MCF 10A (cell line): ENCODE measurements around the gene UBE2Q1. TPM values are rescaled to one million over a fixed set of nuclear protein-coding genes. Genes with fewer than 3 reads are reported as not detected.

Source experiments
- BruUV-seq: library from RNA; stranded (reverse); fragments of 400-500 nt; replicated peaks from 2 replicates; lab custom pipeline; 2021; lab: Mats Ljungman, UMichigan
- CTCF ChIA-PET: fragments of 300-600 bp; sonication (Branson Sonifier 250); formaldehyde crosslinking; extraction: SDS; loops from one replicate; lab custom pipeline; 2021; ENCODE audit warnings: antibody characterized with exemption, inconsistent platforms; lab: Yijun Ruan, JAX
- POLR2A ChIA-PET: fragments of 300-600, 350-650 bp; sonication (Branson Sonifier 250); formaldehyde crosslinking; extraction: SDS; loops from one replicate; lab custom pipeline; 2020; ENCODE audit warnings: antibody characterized with exemption, inconsistent platforms; lab: Yijun Ruan, JAX
- DNase-seq: peaks from one replicate; pipeline ENCODE4 v3.0.0-alpha.2; 2018; ENCODE audit not compliant: unreplicated experiment
- H3K27ac Mint-ChIP-seq: one replicate; pipeline ENCODE4 v1.8.0; 2022; ENCODE audit warnings: mild to moderate bottlenecking, low read depth, mixed read lengths; ENCODE audit not compliant: unreplicated experiment
- H3K27me3 Mint-ChIP-seq: one replicate; pipeline ENCODE4 v1.8.0; 2022; ENCODE audit warnings: mixed read lengths; ENCODE audit not compliant: insufficient read depth, unreplicated experiment
- H3K36me3 Mint-ChIP-seq: one replicate; pipeline ENCODE4 v1.8.0; 2022; ENCODE audit warnings: mild to moderate bottlenecking, moderate library complexity, mixed read lengths; ENCODE audit not compliant: insufficient read depth, unreplicated experiment
- H3K4me1 Mint-ChIP-seq: one replicate; pipeline ENCODE4 v1.8.0; 2022; ENCODE audit warnings: mixed read lengths; ENCODE audit not compliant: insufficient read depth, unreplicated experiment
- H3K4me3 Mint-ChIP-seq: one replicate; pipeline ENCODE4 v1.8.0; 2022; ENCODE audit warnings: mild to moderate bottlenecking, moderate library complexity, mixed read lengths; ENCODE audit not compliant: unreplicated experiment
- H3K9me3 Mint-ChIP-seq: one replicate; pipeline ENCODE4 v1.8.0; 2022; ENCODE audit warnings: mixed read lengths; ENCODE audit not compliant: unreplicated experiment
- CTCF ChIP-seq: fragments of 200-600 bp; IDR thresholded peaks from one replicate; pipeline ENCODE4 v1.8.0; 2022; ENCODE audit warnings: antibody characterized with exemption, mild to moderate bottlenecking; ENCODE audit not compliant: unreplicated experiment
- intact Hi-C: fragments of 100-400 bp; cut with micrococcal nuclease; formaldehyde crosslinking; loops from 2 replicates; pipeline ENCODE4 v1.14.1; 2022
- total RNA-seq: library from RNA; stranded (reverse); gene quantifications from 2 replicates; pipeline ENCODE4 v1.2.3, GENCODE V29; 2022

UBE2Q1 gene
- total RNA-seq, 1 experiment from 2014 or later: 111 TPM

- Mint-ChIP-seq H3K4me1 (no peaks in the 10 kb centered on the region), H3K36me3 (no peaks in the 10 kb centered on the region), H3K27ac (no peak overlapping the region), H3K4me3 (no peak overlapping the region), H3K9me3 (no peaks in the 10 kb centered on the region), H3K27me3 (peaks cover 58% of the 10 kb centered on the region)
- DNase-seq: no peak
- ChIA-PET CTCF (interaction anchor here (1.6 to 2.4 kb wide), 2 partner anchors 11 to 32 kb away, joined by 4 to 7 read pairs; no protein-coding TSS in a partner anchor), POLR2A (interaction anchor here (0.6 to 2.1 kb wide), 5 partner anchors 18 to 718 kb away, joined by 3 to 6 read pairs (median 5); no protein-coding TSS in a partner anchor)
- no peak for TF ChIP-seq CTCF
- intact Hi-C loops: no loop called here
- BruUV-seq: no TSS peak
These were observed 56.9 kb downstream of the UBE2Q1 start for GRCh38 chr1:154501423-154502065.

- DNase-seq: no peak
- Mint-ChIP-seq H3K9me3 (no peaks in the 10 kb centered on the region), H3K4me1 (no peaks in the 10 kb centered on the region), H3K4me3 (no peak overlapping the region), H3K36me3 (no peaks in the 10 kb centered on the region), H3K27ac (no peak overlapping the region), H3K27me3 (peaks cover 52% of the 10 kb centered on the region)
- ChIA-PET CTCF (interaction anchor here (0.6 to 2.4 kb wide), 5 partner anchors 10 to 741 kb away, joined by 3 to 7 read pairs (median 4); no protein-coding TSS in a partner anchor), POLR2A (interaction anchor here (0.6 to 2.1 kb wide), 4 partner anchors 15 to 773 kb away, joined by 3 to 5 read pairs (median 4); partner anchors contain the start of gene INTS3)
- no peak for TF ChIP-seq CTCF
- BruUV-seq: no TSS peak
- intact Hi-C loops: no loop called here
These were observed 57.9 kb downstream of the UBE2Q1 start for GRCh38 chr1:154500533-154500932.

DNA sequence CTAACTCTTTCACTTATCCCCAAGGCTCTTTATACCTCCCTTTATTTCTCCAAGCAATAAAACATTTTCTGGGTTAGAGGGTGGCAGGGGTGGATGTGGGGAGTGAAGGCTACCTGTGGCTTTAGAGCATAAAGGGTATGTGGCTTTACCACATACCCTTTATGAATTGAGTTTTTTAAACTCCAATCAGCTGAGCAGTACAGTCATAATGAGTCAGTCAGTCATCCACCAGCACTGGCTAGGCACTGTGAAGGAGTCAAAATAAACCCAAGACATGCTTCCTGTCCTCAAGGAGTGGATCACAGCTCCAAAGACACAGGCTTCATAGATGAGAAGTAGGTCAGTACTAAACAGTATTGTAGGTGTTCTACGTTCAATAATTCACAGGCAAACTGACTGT, 59.0 kb downstream of the UBE2Q1 start:
- ChIA-PET CTCF (interaction anchor here (1.5 to 2.4 kb wide), 3 partner anchors 9 to 20 kb away, joined by 4 to 7 read pairs (median 6); no protein-coding TSS in a partner anchor), POLR2A (interaction anchor here (1.0 kb wide), 1 partner anchor 14 kb away, joined by 3 read pairs; no protein-coding TSS in a partner anchor)
- TF ChIP-seq CTCF: no peak
- no TSS peak for BruUV-seq
- peaks cover 44% of the 10 kb centered on the region for H3K27me3 Mint-ChIP-seq
- H3K4me1 Mint-ChIP-seq: no peaks in the 10 kb centered on the region
- H3K27ac Mint-ChIP-seq: no peak overlapping the region
- DNase-seq: no peak
- intact Hi-C loops: no loop called here
- H3K4me3 Mint-ChIP-seq: no peak overlapping the region
- H3K36me3 Mint-ChIP-seq: no peaks in the 10 kb centered on the region
- no peaks in the 10 kb centered on the region for H3K9me3 Mint-ChIP-seq

Other genes with a start within 250 kb of the UBE2Q1 start
- gene AQP10, start 237.6 kb downstream of the UBE2Q1 start, total RNA-seq: not detected in 2 replicates
- 27.1 and 66.3 TPM in 2 replicates for gene ATP8B2, start 233.1 kb downstream of the UBE2Q1 start, total RNA-seq
- gene IL6R, start 153.3 kb downstream of the UBE2Q1 start, total RNA-seq: 22.8 and 41.0 TPM in 2 replicates
- gene TDRD10, start 56.4 kb downstream of the UBE2Q1 start, total RNA-seq: not detected in 2 replicates
- not detected in 2 replicates for gene SHE, start 56.2 kb downstream of the UBE2Q1 start, total RNA-seq
- gene CHRNB2, start 9.1 kb upstream of the UBE2Q1 start, total RNA-seq: 0.15 and 0.21 TPM in 2 replicates
- gene ADAR, start 49.5 kb upstream of the UBE2Q1 start, total RNA-seq: 168 and 196 TPM in 2 replicates